Smooth muscle cell (in vitro differentiated cells): ENCODE data around the gene APP. TPM values are rescaled to one million over a fixed set of nuclear protein-coding genes. Genes with fewer than 3 reads are reported as not detected.
"Not testable (repeated sequence)": the region's sequence is repeated elsewhere in the genome, so short reads cannot be mapped to it uniquely, and the experiment has no call there.

Source experiments
- DNase-seq: peaks from one replicate; lab custom pipeline; 2025; ENCODE audit not compliant: unreplicated experiment; lab: John Stamatoyannopoulos, UW
- H2AFZ ChIP-seq: fragments of 200-600 bp; sonication (generic); 2 replicates; pipeline ENCODE4 v1.6.0; 2016; ENCODE audit warnings: antibody characterized with exemption, low read depth, mild to moderate bottlenecking
- H3F3A ChIP-seq: fragments of 200-600 bp; sonication (generic); 2 replicates; pipeline ENCODE4 v1.6.0; 2017; ENCODE audit warnings: antibody characterized with exemption, low read depth
- H3K27ac ChIP-seq: fragments of 200-600 bp; sonication (generic); 2 replicates; pipeline ENCODE4 v1.5.1; 2016; ENCODE audit warnings: low read depth, mild to moderate bottlenecking
- H3K27me3 ChIP-seq: fragments of 200-600 bp; sonication (generic); 2 replicates; pipeline ENCODE4 v1.6.1; 2016; ENCODE audit warnings: low read depth, mild to moderate bottlenecking
- H3K36me3 ChIP-seq: fragments of 200-600 bp; sonication (generic); 2 replicates; pipeline ENCODE4 v1.5.1; 2016; ENCODE audit warnings: low read depth
- H3K4me1 ChIP-seq: fragments of 200-600 bp; sonication (generic); 2 replicates; pipeline ENCODE4 v1.5.1; 2016; ENCODE audit warnings: low read depth
- H3K4me2 ChIP-seq: fragments of 200-600 bp; sonication (generic); 2 replicates; pipeline ENCODE4 v1.6.0; 2016; ENCODE audit warnings: mild to moderate bottlenecking
- H3K4me3 ChIP-seq: fragments of 200-600 bp; sonication (generic); 2 replicates; pipeline ENCODE4 v1.5.1; 2016; ENCODE audit warnings: mild to moderate bottlenecking
- H3K79me2 ChIP-seq: fragments of 200-600 bp; sonication (generic); 2 replicates; pipeline ENCODE4 v1.6.0; 2016; ENCODE audit warnings: low read depth, mild to moderate bottlenecking
- H3K9ac ChIP-seq: fragments of 200-600 bp; sonication (generic); 2 replicates; pipeline ENCODE4 v1.6.0; 2016; ENCODE audit warnings: low read depth
- H3K9me3 ChIP-seq: fragments of 200-600 bp; sonication (generic); replicated peaks from 2 replicates; pipeline ENCODE4 v1.5.1; 2016; ENCODE audit warnings: low read depth
- H4K20me1 ChIP-seq: fragments of 200-600 bp; sonication (generic); 2 replicates; pipeline ENCODE4 v1.6.0; 2016; ENCODE audit warnings: low read depth
- WGBS: methylation state at CpG from one replicate; pipeline ENCODE4 v1.1.7; 2016; ENCODE audit warnings: low lambda C conversion rate; 5-methylcytosine and 5-hydroxymethylcytosine counted together
- polyA plus RNA-seq: library from polyadenylated mRNA; unstranded; fragments of >200 nt; fragmentation: Nextera tagmentation; extraction: Ambion mirVana; gene quantifications from 2 replicates; pipeline ENCODE4 v1.2.1, GENCODE V29; 2016
- total RNA-seq: library from RNA; depleted of rRNA; stranded (reverse); fragments of >200 nt; gene quantifications from 2 replicates; pipeline ENCODE4 v1.2.3, GENCODE V29; 2014
- TF ChIP-seq, protein P1 (sequence below): fragments of 200-600 bp; sonication (generic); IDR thresholded peaks from 2 replicates; pipeline ENCODE4 v1.5.1; 2017; ENCODE audit warnings: borderline replicate concordance, mild to moderate bottlenecking, antibody characterized with exemption; ENCODE audit not compliant: insufficient read depth, poor library complexity, severe bottlenecking

Gene APP
- total and polyA plus RNA-seq, 2 experiments from 2014 or later, result 65.3 to 459 TPM

DNA sequence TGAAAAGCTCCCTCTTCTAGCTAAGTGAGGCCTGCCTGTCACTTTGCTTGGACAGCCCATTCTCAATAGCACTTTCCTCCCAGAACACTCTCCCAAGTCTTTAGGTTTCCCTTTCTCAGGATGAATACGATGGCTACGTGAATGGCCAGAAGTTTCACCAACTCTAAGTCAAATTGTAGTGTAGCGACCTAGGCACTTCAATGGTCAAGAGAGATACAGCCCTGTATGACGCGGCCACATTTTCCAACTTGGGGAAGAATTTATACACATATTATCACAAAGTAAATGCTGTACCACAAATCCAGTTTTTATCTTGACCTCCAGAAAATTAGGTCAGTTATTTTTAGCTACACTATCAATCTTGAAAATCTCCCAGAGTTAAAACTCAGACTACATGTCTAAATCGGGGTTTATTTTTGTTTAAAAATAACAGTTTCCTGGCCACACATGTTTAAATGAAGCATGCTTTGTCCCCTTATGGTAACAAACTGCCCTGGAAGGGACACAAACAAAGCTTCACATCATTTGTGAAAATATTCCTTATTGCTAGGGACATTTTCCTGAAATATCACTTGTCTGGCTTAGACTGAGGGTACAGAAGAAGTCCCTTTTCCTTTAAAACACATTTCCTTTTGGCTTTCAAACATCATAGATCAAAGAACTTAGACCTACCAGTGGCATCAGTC lies 243.2 kb downstream of the APP start:
- Histone ChIP-seq H3K4me1 (peaks cover 22% of the 10 kb centered on the region), H3K79me2 (peaks cover 7% of the 10 kb centered on the region), H2AFZ (no peak overlapping the region), H3F3A (no peaks in the 10 kb centered on the region), H3K9ac (no peak overlapping the region), H3K4me3 (no peak overlapping the region), H3K9me3 (no peaks in the 10 kb centered on the region), H3K4me2 (no peak overlapping the region), H3K27me3 (no peaks in the 10 kb centered on the region), H3K27ac (no peak overlapping the region), H4K20me1 (peaks cover 16% of the 10 kb centered on the region), H3K36me3 (no peaks in the 10 kb centered on the region)
- TF ChIP-seq, protein P1, sequence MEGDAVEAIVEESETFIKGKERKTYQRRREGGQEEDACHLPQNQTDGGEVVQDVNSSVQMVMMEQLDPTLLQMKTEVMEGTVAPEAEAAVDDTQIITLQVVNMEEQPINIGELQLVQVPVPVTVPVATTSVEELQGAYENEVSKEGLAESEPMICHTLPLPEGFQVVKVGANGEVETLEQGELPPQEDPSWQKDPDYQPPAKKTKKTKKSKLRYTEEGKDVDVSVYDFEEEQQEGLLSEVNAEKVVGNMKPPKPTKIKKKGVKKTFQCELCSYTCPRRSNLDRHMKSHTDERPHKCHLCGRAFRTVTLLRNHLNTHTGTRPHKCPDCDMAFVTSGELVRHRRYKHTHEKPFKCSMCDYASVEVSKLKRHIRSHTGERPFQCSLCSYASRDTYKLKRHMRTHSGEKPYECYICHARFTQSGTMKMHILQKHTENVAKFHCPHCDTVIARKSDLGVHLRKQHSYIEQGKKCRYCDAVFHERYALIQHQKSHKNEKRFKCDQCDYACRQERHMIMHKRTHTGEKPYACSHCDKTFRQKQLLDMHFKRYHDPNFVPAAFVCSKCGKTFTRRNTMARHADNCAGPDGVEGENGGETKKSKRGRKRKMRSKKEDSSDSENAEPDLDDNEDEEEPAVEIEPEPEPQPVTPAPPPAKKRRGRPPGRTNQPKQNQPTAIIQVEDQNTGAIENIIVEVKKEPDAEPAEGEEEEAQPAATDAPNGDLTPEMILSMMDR, result no peak
- DNase-seq, result no peak
- WGBS, result 91% methylated on average over 6 of the region's 6 CpGs

DNA sequence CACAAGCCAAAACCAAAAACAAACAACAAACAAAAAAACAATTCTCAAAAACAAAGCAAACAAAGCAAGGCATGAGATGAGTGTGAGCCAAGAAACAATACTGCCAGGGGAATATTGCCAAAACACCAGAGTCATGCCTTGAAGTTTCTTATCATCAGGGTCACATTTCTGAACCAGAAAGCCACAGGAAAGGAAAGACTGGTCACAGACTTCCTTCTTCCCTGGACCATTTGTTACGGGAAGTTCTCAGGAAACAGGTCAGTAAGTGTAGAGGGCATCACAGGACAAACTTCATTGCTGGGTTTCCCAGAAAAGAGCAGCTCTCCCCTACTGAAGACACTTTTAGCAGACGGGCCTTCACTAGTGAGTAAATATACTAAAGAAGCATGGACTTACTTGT lies 244.6 kb downstream of the APP start:
- peaks cover 18% of the 10 kb centered on the region for H3K4me1 ChIP-seq
- H4K20me1 ChIP-seq, result peaks cover 14% of the 10 kb centered on the region
- H3K9ac ChIP-seq, result no peak overlapping the region
- no peaks in the 10 kb centered on the region for H3K27me3 ChIP-seq
- no peaks in the 10 kb centered on the region for H3K9me3 ChIP-seq
- no peak overlapping the region for H3K4me3 ChIP-seq
- WGBS, result 96% methylated on average over 2 of the region's 2 CpGs
- H2AFZ ChIP-seq, result no peak overlapping the region
- H3K4me2 ChIP-seq, result no peak overlapping the region
- H3F3A ChIP-seq, result no peaks in the 10 kb centered on the region
- no peak overlapping the region for H3K27ac ChIP-seq
- no peak for DNase-seq
- H3K36me3 ChIP-seq, result no peaks in the 10 kb centered on the region
- TF ChIP-seq, protein P1, result no peak
- peaks cover 6% of the 10 kb centered on the region for H3K79me2 ChIP-seq

DNA sequence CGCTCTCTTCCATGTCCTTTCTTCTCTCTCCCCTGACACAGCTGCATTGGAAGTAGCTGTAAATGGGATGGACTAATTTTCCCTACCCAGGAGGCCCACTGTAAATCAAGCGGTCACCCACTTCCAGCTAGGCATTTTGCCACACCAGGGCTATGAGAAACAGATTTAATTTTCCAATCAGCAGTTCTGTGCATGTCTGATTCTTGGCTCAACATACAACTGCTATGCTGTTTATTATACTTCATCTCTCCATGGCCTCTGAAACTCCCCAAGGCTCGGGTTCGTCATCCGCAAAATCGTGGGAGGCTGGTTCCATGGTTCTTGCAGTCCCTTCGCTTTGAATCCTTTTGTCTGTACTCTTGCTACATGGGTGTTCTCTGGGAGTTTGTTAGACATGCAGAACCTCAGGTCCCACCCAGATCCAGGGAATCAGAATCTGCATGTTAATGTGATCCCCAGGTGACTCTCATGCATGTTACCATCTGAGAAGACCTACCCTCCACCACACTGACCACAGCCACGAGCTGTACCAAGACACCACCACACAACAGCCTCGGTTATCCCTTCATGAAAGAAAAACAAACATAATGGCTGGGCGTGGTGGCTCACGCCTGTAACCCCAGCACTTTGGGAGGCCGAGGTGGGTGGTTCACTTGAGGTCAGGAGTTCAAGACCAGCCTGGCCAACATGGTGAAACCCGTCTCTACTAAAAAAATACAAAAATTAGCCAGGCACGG lies 245.3 kb downstream of the APP start:
- Histone ChIP-seq H2AFZ (no peak overlapping the region), H3K9ac (no peak overlapping the region), H3K79me2 (peaks cover 6% of the 10 kb centered on the region), H3K4me1 (peaks cover 10% of the 10 kb centered on the region), H3K27me3 (no peaks in the 10 kb centered on the region), H3F3A (no peaks in the 10 kb centered on the region), H3K27ac (no peak overlapping the region), H3K4me3 (no peak overlapping the region), H3K36me3 (no peaks in the 10 kb centered on the region), H3K4me2 (no peak overlapping the region), H3K9me3 (no peaks in the 10 kb centered on the region), H4K20me1 (peaks cover 9% of the 10 kb centered on the region)
- no peak for DNase-seq
- 97% methylated on average over 14 of the region's 14 CpGs for WGBS
- TF ChIP-seq, protein P1, result no peak

DNA sequence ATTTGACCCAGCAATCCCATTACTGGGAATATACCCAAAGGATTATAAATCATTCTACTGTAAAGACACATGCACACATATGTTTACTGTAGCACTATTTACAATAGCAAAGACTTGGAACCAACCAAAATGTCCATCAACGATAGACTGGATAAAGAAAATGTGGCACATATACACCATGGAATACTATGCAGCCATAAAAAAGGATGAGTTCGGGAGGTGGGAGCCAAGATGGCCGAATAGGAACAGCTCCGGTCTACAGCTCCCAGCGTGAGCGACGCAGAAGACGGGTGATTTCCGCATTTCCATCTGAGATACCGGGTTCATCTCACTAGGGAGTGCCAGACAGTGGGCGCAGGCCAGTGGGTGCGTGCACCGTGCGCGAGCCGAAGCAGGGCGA lies 252.4 kb downstream of the APP start:
- H2AFZ ChIP-seq, H3F3A ChIP-seq, H3K27me3 ChIP-seq, H3K27ac ChIP-seq, DNase-seq, H3K36me3 ChIP-seq, H3K9me3 ChIP-seq, H3K4me3 ChIP-seq, H3K4me2 ChIP-seq, H3K4me1 ChIP-seq, H3K9ac ChIP-seq, H4K20me1 ChIP-seq: not testable (repeated sequence)
- peaks cover 22% of the 10 kb centered on the region for H3K79me2 ChIP-seq
- WGBS, result 99% methylated on average over 17 of the region's 17 CpGs
